C4-2B (cell line): ENCODE data around the gene RTN4.
"Not testable (repeated sequence)": the region's sequence is repeated elsewhere in the genome, so short reads cannot be mapped to it uniquely, and the experiment has no call there.

Source experiments
- H3K27ac ChIP-seq: fragments of 450-650 bp; 2 replicates; pipeline ENCODE4 v1.5.1; 2017
- ZFX ChIP-seq: fragments of 450-650 bp; IDR thresholded peaks from 2 replicates; pipeline ENCODE4 v1.6.1; 2017
- TF ChIP-seq, protein P1 (sequence below): fragments of 450-650 bp; conservative IDR thresholded peaks from 2 replicates; pipeline ENCODE4 v1.5.1; 2017; ENCODE audit warnings: mild to moderate bottlenecking

RTN4 gene

DNA sequence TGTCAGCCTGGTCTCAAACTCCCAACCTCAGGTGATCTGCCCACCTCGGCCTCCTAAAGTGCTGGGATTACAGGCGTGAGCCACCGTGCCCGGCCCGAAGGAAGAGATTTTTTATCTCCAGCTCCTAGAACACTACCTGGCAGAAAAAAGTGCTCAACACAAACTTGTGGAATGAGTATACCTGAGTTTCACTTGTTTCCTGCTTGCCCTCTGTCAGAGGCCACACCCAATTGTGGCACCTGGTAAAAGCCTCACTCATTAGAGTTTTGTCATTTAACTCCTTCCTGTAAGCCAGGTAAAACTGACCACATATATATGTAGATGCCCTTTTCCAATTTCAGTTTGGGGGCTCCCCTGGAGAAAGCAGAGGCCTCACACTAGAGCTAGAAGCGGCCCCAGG is 42.2 kb upstream of the RTN4 start:
- TF ChIP-seq, protein P1, sequence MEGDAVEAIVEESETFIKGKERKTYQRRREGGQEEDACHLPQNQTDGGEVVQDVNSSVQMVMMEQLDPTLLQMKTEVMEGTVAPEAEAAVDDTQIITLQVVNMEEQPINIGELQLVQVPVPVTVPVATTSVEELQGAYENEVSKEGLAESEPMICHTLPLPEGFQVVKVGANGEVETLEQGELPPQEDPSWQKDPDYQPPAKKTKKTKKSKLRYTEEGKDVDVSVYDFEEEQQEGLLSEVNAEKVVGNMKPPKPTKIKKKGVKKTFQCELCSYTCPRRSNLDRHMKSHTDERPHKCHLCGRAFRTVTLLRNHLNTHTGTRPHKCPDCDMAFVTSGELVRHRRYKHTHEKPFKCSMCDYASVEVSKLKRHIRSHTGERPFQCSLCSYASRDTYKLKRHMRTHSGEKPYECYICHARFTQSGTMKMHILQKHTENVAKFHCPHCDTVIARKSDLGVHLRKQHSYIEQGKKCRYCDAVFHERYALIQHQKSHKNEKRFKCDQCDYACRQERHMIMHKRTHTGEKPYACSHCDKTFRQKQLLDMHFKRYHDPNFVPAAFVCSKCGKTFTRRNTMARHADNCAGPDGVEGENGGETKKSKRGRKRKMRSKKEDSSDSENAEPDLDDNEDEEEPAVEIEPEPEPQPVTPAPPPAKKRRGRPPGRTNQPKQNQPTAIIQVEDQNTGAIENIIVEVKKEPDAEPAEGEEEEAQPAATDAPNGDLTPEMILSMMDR = no peak
- TF ChIP-seq ZFX = no peak
- H3K27ac ChIP-seq = no peak overlapping the region

DNA sequence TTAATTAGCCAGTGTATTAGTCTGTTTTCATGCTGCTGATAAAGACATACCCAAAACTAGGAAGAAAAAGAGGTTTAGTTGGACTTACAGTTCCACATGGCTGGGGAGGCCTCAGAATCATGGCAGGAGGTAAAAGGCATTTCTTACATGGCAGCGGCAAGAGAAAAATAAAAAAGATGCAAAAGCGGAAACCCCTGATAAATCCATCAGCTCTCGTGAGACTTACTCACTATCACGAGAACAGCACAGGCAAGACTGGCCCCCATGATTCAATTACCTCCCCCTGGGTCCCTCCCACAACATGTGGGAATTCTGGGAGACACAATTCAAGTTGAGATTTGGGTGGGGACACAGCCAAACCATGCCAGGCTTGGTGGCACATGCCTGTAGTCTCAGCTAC is 41.4 kb upstream of the RTN4 start:
- not testable (repeated sequence) for H3K27ac ChIP-seq

DNA sequence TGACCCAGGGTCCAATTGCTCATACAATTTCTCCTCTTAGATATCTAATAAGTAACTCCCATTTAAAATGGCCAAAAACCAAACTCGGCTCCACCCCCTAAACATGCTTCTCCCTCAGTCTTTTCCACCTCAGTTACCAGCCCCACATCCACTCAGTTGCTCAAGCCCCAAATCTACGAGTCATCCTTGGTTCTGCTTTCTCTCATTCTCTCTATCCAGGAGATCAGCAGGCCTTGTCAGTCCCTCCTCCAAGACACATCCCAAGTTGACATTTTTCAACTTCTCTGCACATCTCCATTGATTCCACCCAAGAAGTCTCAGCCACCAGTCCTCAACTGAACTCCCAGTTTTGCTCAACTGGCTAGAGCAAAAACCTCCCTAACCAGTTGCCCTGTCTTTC is 40.5 kb upstream of the RTN4 start:
- TF ChIP-seq ZFX = no peak
- TF ChIP-seq, protein P1 = no peak
- H3K27ac ChIP-seq = no peak overlapping the region

DNA sequence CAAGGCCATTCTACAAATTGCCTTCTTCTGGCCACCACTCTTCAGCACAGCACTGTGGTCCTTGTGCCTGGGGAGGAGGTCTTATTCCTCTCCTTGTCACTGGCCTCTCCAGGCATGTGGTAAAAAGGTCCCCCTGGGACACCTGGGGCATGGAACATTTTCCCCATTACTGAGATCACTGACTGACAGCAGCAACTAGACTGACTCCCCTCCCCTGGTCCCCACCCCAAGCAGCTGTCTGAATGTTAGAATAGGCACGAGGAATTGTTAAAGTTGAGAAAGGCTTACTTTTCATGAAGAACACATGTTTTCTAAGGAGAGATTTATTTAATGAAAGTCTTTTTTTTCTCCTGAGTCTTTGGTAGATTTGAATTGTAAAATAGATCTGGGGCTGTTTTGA is 39.5 kb upstream of the RTN4 start:
- no peak overlapping the region for H3K27ac ChIP-seq

DNA sequence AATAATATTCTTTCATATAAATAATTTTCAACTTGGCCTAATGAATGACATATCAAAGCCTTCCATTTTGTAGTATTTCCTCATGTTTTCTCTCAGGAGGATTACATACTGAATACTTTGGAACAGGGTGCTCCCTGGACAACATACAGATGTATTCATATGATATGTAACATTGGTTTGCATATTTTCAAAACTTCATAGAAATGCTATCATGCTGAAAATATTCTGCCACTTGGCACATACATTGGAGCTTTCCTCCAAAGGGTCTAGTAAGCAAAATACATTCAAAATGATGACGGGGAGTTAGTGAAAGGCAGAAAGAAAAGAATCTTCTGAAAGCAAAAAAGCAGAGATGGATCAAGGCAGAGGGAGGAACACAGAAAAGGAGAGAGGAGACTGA is 38.1 kb upstream of the RTN4 start:
- no peak for TF ChIP-seq ZFX
- TF ChIP-seq, protein P1 = no peak
- H3K27ac ChIP-seq = no peak overlapping the region

More for the DNA sequence above, 39.5 kb upstream of the RTN4 start:
- TF ChIP-seq, protein P1 = no peak
- TF ChIP-seq ZFX = no peak

DNA sequence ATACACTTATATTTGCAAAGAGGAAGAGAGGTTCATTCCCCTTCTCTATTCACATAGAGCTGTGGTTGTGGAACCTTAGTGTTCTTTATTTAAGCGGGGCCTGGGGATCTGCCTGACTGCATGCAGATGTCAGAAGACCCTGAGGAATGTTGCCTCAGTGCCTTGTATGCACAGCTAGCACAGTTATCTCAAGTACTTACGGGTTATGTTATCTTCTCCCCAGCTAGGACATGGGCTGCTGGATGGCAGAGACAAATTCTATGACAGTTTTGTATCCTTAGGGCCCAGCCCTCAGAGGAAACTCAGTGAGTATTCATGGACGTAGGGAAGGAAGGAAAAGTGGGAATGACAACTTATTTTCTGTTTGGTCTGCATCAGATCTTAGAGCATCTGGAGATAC is 37.7 kb upstream of the RTN4 start:
- no peak overlapping the region for H3K27ac ChIP-seq
- TF ChIP-seq ZFX = no peak
- TF ChIP-seq, protein P1 = no peak

DNA sequence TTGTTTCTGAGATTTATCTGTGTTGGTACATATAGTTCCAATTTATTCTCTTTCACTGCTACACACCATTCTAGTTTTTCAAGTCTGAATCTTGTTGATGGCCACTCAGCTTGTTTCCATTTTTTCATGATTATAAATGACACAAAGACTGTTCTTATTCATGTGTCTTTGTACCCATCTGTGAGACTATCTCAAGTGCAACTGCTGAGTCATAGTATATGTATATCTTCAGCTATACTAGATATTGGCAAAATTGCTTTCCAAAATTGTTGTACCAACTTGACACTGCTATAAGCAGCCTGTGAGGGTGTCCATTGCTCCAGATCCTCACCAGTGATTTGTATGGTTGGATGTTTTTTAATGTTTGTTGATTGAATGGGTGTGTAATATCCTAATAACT is 37.2 kb upstream of the RTN4 start:
- TF ChIP-seq ZFX = no peak
- TF ChIP-seq, protein P1 = no peak
- H3K27ac ChIP-seq = no peak overlapping the region

DNA sequence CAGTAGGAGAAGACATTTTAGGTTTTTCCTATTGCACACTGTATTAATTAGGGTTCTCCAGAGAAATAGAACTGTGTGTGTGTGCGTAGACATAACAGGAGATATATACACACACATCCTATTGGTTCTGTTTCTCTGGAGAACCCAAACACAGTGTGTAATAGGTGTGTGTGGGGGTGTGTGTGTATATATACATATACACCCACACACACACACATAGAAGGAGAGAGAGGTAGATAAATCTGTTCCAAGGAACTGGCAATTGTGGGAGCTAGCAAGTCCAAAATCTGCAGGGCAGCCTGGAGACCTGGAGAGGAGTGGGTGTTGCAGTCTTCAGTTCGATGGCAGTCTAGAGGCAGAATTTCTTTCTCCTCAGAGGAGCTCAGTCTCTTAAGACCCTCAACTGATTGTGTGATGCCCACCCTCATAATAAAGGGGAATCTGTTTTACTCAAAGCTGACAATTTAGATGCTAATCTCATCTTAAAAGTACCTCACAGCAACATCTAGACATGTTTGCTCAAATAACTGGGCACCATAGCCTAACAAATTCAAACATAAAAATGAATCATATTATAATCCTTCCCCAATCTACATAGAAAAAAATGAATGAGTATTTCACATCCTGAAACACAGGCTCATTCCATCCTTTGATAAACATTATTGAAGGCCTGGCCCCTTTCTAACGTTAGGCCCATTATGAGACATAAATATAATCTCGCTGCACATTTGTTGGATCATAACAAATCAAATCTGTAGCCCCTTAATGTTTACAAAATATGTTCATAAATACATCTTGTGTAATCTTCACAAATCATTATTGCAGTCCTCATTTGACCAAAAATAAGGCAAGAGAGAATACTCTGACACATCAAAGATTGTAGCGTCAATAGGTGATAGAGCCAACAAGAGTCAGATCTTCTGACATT is 35.1 kb upstream of the RTN4 start:
- H3K27ac ChIP-seq = no peak overlapping the region
- no peak for TF ChIP-seq ZFX
- TF ChIP-seq, protein P1 = no peak
